Neural progenitor cell (in vitro differentiated cells): Measurements from ENCODE around the gene CEBPB. TPM values are rescaled to one million over a fixed set of nuclear protein-coding genes. Genes with fewer than 3 reads are reported as not detected.

Experiments used
- DNase-seq: peaks from one replicate; pipeline ENCODE4 v3.0.0-alpha.2; 2016; ENCODE audit warnings: low spot score
- H2AFZ ChIP-seq: fragments of 200-600 bp; sonication (generic); replicated peaks from 2 replicates; pipeline ENCODE4 v1.6.1; 2016; ENCODE audit warnings: antibody characterized with exemption
- H3F3A ChIP-seq: fragments of 200-600 bp; sonication (generic); 2 replicates; pipeline ENCODE4 v1.6.1; 2016; ENCODE audit warnings: antibody characterized with exemption, low read depth
- H3K27ac ChIP-seq: fragments of 200-600 bp; sonication (generic); 2 replicates; pipeline ENCODE4 v1.5.1; 2016; ENCODE audit warnings: mild to moderate bottlenecking
- H3K27me3 ChIP-seq: fragments of 200-600 bp; sonication (generic); 2 replicates; pipeline ENCODE4 v1.6.1; 2016; ENCODE audit warnings: mild to moderate bottlenecking, moderate library complexity
- H3K36me3 ChIP-seq: fragments of 200-600 bp; sonication (generic); 2 replicates; pipeline ENCODE4 v1.5.1; 2016
- H3K4me1 ChIP-seq: fragments of 200-600 bp; sonication (generic); 2 replicates; pipeline ENCODE4 v1.6.1; 2016; ENCODE audit warnings: mixed run types
- H3K4me2 ChIP-seq: fragments of 200-600 bp; sonication (generic); 2 replicates; pipeline ENCODE4 v1.6.1; 2016
- H3K4me3 ChIP-seq: fragments of 200-600 bp; sonication (generic); 2 replicates; pipeline ENCODE4 v1.5.1; 2016
- H3K79me2 ChIP-seq: fragments of 200-600 bp; sonication (generic); 2 replicates; pipeline ENCODE4 v1.6.1; 2016; ENCODE audit warnings: low read depth
- H3K9ac ChIP-seq: fragments of 200-600 bp; sonication (generic); 2 replicates; pipeline ENCODE4 v1.6.1; 2016
- H3K9me3 ChIP-seq: fragments of 200-600 bp; sonication (generic); 2 replicates; pipeline ENCODE4 v1.5.1; 2016; ENCODE audit warnings: low read depth
- H4K20me1 ChIP-seq: fragments of 200-600 bp; sonication (generic); 2 replicates; pipeline ENCODE4 v1.6.1; 2016; ENCODE audit warnings: low read depth
- H3K27ac Mint-ChIP-seq: 3 replicates; pipeline ENCODE4 v1.8.0; 2021; ENCODE audit warnings: mixed read lengths
- H3K27me3 Mint-ChIP-seq: 2 replicates; pipeline ENCODE4 v1.8.0; 2022; ENCODE audit warnings: low read depth, mild to moderate bottlenecking, inconsistent platforms, moderate library complexity, mixed read lengths; ENCODE audit not compliant: insufficient read depth
- H3K36me3 Mint-ChIP-seq: 3 replicates; pipeline ENCODE4 v1.8.0; 2021; ENCODE audit warnings: mixed read lengths
- H3K4me1 Mint-ChIP-seq: 3 replicates; pipeline ENCODE4 v1.8.0; 2021; ENCODE audit warnings: mixed read lengths
- H3K4me3 Mint-ChIP-seq: 3 replicates; pipeline ENCODE4 v1.8.0; 2021; ENCODE audit warnings: mild to moderate bottlenecking, moderate library complexity, mixed read lengths
- H3K9me3 Mint-ChIP-seq: 3 replicates; pipeline ENCODE4 v1.8.0; 2020; ENCODE audit warnings: mixed read lengths
- CTCF ChIP-seq: fragments of 200-600 bp; sonication (generic); IDR thresholded peaks from 2 replicates; pipeline ENCODE4 v1.5.1; 2017; ENCODE audit warnings: antibody characterized with exemption, mild to moderate bottlenecking
- EZH2 ChIP-seq: fragments of 200-600 bp; sonication (generic); IDR thresholded peaks from 2 replicates; pipeline ENCODE4 v1.6.1; 2017; ENCODE audit warnings: antibody characterized with exemption, mild to moderate bottlenecking, moderate library complexity
- EZH2phosphoT487 ChIP-seq: fragments of 200-600 bp; sonication (generic); IDR thresholded peaks from 2 replicates; pipeline ENCODE4 v1.6.1; 2017; ENCODE audit warnings: antibody characterized with exemption
- total RNA-seq: library from RNA; depleted of rRNA; stranded (reverse); fragments of >200 nt; gene quantifications from 2 replicates; pipeline ENCODE4 v1.2.3, GENCODE V29; 2015; ENCODE audit warnings: low replicate concordance

Gene CEBPB
- total RNA-seq, 1 donor from 2014 or later: 1.8 TPM

GRCh38 chr20:50165684-50166554 lies 24.7 kb upstream of the CEBPB start:
- no peak for TF ChIP-seq EZH2
- TF ChIP-seq EZH2phosphoT487: no peak
- TF ChIP-seq CTCF: no peak
- Mint-ChIP-seq H3K36me3 (no peaks in the 10 kb centered on the region), H3K27me3 (peaks cover 10% of the 10 kb centered on the region), H3K27ac (peak overlapping the region; percentile 20), H3K9me3 (peaks cover 5% of the 10 kb centered on the region), H3K4me3 (peak overlapping the region; percentile 59), H3K4me1 (peaks cover 41% of the 10 kb centered on the region)
- peak overlapping the region; percentile 42 for H3K4me3 ChIP-seq
- H2AFZ ChIP-seq: peak overlapping the region; percentile 84
- H3K27me3 ChIP-seq: no peaks in the 10 kb centered on the region
- peak; percentile 87 for DNase-seq
- H3K36me3 ChIP-seq: no peaks in the 10 kb centered on the region
- H4K20me1 ChIP-seq: no peaks in the 10 kb centered on the region
- H3F3A ChIP-seq: peaks cover 22% of the 10 kb centered on the region
- peaks cover 9% of the 10 kb centered on the region for H3K4me1 ChIP-seq
- H3K27ac ChIP-seq: no peak overlapping the region
- H3K9ac ChIP-seq: no peak overlapping the region
- H3K4me2 ChIP-seq: peak overlapping the region; percentile 78
- H3K79me2 ChIP-seq: no peaks in the 10 kb centered on the region
- no peaks in the 10 kb centered on the region for H3K9me3 ChIP-seq

- H3K27ac ChIP-seq: no peak overlapping the region
- no peaks in the 10 kb centered on the region for H3K36me3 ChIP-seq
- DNase-seq: peak; percentile 71
- H3K9me3 ChIP-seq: no peaks in the 10 kb centered on the region
- peaks cover 47% of the 10 kb centered on the region for H3F3A ChIP-seq
- H3K4me1 ChIP-seq: peaks cover 14% of the 10 kb centered on the region
- H2AFZ ChIP-seq: no peak overlapping the region
- no peak overlapping the region for H3K9ac ChIP-seq
- H3K4me2 ChIP-seq: no peak overlapping the region
- H3K27ac Mint-ChIP-seq: peak overlapping the region; percentile 4
- H3K4me1 Mint-ChIP-seq: peaks cover 37% of the 10 kb centered on the region
- no peaks in the 10 kb centered on the region for H3K27me3 ChIP-seq
- no peak overlapping the region for H3K4me3 Mint-ChIP-seq
- H3K27me3 Mint-ChIP-seq: peaks cover 5% of the 10 kb centered on the region
- peak; percentile 92 for TF ChIP-seq CTCF
- no peak for TF ChIP-seq EZH2
- no peak overlapping the region for H3K4me3 ChIP-seq
- H3K79me2 ChIP-seq: no peaks in the 10 kb centered on the region
- no peaks in the 10 kb centered on the region for H4K20me1 ChIP-seq
- H3K9me3 Mint-ChIP-seq: peaks cover 3% of the 10 kb centered on the region
- H3K36me3 Mint-ChIP-seq: no peaks in the 10 kb centered on the region
These were observed 21.3 kb upstream of the CEBPB start for GRCh38 chr20:50169329-50169823.

- no peak overlapping the region for H3K27ac ChIP-seq
- Mint-ChIP-seq H3K27me3 (peaks cover 7% of the 10 kb centered on the region), H3K4me3 (no peak overlapping the region), H3K9me3 (peaks cover 3% of the 10 kb centered on the region), H3K36me3 (no peaks in the 10 kb centered on the region), H3K4me1 (peaks cover 28% of the 10 kb centered on the region), H3K27ac (peak overlapping the region; percentile 44)
- peaks cover 38% of the 10 kb centered on the region for H3F3A ChIP-seq
- H2AFZ ChIP-seq: no peak overlapping the region
- TF ChIP-seq CTCF (no peak), EZH2phosphoT487 (no peak), EZH2 (no peak)
- no peak for DNase-seq
- H3K4me2 ChIP-seq: no peak overlapping the region
- no peaks in the 10 kb centered on the region for H4K20me1 ChIP-seq
- H3K36me3 ChIP-seq: no peaks in the 10 kb centered on the region
- H3K9ac ChIP-seq: no peak overlapping the region
- H3K79me2 ChIP-seq: no peaks in the 10 kb centered on the region
- H3K27me3 ChIP-seq: no peaks in the 10 kb centered on the region
- H3K9me3 ChIP-seq: no peaks in the 10 kb centered on the region
- H3K4me3 ChIP-seq: no peak overlapping the region
- peaks cover 11% of the 10 kb centered on the region for H3K4me1 ChIP-seq
These were observed 19.9 kb upstream of the CEBPB start for GRCh38 chr20:50170549-50171220.
